ENCODE results near the gene VSTM1.
"Not testable (repeated sequence)": the region's sequence is repeated elsewhere in the genome, so short reads cannot be mapped to it uniquely, and the experiment has no call there.

The VSTM1 gene, protein sequence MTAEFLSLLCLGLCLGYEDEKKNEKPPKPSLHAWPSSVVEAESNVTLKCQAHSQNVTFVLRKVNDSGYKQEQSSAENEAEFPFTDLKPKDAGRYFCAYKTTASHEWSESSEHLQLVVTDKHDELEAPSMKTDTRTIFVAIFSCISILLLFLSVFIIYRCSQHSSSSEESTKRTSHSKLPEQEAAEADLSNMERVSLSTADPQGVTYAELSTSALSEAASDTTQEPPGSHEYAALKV

DNA sequence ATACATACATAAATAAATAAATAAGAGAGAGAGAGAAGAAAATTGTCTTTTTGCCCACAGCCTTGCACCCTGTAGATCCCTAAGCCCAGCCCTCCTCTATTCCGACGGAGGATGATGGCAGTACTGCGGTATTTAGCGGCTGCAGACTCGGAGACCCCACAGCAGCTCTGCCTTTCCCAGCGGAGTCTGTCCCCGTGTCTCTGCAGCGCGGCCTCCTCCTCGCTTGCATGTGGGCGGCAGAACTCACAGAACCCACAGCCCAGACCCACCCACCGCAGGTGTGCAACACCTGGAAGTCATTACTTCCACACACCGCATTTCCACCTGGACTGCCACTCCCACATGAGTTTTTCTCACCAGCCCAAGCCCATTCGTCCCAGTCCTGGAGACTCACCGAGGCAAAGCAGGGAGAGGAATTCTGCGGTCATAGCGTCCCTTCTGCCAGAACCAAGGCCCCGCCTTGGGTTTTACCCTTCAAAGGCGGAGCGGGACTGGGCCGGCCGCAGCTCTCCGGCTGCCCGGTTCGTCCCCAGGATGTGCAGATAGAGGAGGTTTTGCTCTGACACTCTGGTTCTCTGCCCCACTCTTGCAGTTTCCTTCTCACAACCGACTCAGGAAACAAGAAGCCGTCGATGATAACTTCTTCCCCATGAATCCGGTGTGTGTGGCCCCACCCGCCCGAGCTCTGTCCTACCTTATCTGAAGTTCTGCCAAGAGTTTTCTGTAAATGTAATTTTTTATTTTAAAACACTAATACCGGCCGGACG, at the start of gene VSTM1:
VSTM1 (minus strand) TSS at position 548 of the 767 bp plus-strand sequence; CDS start at position 428, 120 bp downstream.
- DNase-seq, result no peak

GRCh38 chr19:54109651-54110050, 46.0 kb upstream of the VSTM1 start:
- DNase-seq, result no peak

GRCh38 chr19:54108496-54108895, 44.8 kb upstream of the VSTM1 start:
- DNase-seq, result no peak

GRCh38 chr19:54107876-54108490, 44.3 kb upstream of the VSTM1 start:
- no peak for DNase-seq

DNA sequence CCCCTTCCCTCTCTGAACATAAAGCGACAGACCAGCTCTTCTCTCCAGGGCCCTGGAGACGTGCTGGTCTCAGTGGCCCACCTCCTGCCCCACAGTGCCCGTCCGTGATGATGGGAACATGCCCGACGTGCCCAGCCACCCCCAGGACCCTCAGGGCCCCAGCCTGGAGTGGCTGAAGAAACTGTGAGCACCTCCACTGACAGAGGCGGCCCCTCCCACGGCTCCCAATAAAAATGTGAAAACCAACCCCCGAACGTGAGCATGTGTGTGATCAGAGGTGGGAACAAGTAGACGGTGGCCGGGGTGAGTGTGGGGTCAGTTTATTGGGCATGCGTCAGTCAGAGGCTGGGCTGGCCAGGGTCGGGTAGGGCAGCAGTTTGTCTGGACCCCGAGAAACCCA, 43.0 kb upstream of the VSTM1 start:
- DNase-seq, result no peak

DNA sequence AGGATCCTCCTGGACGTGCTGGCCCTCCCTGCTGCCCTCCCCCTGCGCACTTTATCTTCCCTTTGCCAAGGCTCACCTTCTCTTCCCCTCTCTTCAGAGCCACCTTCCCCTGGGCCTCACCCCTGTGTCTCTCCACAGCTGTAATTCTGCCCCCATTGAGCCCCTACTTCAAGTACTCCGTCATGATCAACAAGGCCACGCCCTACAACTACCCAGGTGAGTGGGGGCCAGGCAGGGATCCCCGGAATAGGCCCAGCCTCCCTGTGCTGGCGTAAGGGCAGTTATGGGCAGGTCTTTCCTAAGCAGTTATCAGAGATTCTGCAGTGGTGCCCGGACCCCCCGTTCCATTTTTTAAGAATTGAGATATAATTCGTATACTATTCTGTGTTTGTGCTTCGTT, 42.1 kb upstream of the VSTM1 start:
- DNase-seq, result no peak

DNA sequence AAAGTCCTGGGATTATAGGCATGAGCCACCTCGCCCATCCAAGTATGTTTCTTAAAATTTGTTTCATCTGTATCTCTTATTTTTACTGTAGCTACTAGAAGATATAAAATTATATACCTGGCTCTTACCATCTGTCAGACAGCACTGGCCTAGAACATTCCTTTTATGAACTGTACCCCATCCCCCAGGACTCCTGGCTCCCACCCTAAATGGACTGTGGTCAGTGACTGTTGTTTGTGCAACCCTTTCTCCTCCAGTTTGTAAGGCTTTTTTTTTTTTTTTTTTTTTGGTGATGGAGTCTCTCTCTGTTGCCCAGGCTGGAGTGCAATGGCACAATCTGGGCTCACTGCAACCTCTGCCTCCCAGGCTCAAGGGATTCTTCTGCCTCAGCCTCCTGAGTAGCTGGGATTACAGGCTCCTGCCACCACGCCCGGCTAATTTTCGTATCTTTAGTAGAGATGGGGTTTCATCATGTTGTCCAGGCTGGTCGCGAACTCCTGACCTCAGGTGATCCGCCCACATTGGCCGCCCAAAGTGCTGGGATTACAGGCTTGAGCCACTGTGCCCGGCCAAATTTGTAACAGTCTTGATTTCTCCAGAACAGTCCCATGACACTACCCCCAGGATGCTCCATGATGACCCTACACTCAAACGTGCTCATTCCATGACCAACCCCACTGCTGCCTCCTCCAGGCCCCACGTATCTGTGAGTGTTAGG, 41.5 kb upstream of the VSTM1 start:
- no peak for DNase-seq

DNA sequence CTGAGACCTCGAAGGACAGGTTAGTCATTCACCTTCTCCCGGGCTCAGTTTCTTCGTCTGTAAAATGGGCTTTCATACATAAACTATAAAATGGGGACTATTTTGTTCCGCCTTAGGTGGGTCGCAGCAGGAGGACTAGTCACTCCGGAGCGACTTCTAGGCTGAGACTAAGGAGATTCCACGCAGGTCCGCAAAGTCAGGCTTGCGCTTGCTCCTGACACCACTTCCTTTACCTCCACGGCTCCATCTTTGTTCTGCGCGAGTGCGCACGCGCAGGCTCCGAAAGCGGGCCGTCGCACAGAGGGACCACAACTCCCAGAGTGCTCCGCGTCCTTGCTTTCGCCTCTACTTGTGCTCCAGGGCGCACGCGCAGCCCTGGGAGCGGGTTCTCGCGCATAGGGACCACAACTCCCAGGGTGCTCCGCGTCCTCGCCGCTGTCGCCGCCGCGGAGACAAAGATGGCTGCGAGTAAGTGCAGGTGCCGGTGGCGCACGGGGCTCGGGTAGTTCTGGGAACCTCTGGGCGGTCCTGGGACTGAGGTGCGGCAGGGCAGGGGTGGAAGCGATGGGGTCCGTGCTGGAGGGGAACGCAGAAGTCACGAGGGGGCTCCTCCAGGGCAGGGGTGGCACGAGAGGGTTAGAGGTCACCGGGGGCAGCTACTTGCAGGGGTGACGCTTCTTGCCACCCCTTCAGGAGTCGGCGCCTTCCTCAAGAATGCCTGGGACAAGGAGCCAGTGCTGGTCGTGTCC, 38.9 kb upstream of the VSTM1 start, which contains the start of gene NDUFA3:
NDUFA3 (plus strand) TSS at position 435 of the 749 bp plus-strand sequence; CDS start at position 459, 24 bp downstream.
- peak; percentile 88 to 97 (median 94) for DNase-seq

DNA sequence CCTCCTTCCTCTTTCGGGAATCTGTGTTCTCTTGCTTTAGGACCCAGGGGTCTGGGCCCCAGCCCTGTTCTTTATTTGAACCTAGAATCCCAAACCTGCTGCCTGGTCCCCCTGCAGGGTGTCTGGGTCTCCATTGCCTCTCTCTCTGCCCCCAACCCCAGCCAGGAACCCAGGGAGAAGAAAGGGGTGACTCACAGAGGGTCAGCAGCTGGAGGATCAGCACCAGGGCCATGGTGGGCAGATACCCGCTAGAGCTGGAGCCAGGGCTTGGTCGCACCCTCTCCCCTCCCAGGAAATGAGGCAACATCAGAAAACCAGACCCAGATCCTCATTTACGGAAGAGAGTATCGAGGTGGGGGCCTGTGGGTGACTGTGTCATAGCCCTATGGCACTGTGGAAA, 36.9 kb upstream of the VSTM1 start, which contains the start of gene OSCAR:
OSCAR (minus strand) TSS at position 243 of the 400 bp plus-strand sequence; CDS start at position 232, 11 bp downstream.
- DNase-seq, result no peak

DNA sequence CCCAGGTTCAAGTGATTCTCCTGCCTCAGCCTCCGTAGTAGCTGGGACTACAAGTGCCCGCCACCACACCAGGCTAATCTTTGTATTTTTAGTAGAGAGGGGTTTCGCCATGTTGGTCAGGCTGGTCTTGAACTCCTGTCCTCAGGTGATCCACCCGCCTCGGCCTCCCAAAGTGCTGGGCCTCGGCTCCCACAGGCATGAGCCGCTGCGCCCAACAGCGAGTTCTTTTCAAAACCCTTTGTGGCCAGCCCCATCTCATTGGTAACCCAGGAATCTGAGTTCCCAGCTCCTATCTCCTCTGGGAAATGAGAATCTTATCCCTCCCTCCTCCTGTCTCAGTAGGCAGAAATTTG, 36.2 kb upstream of the VSTM1 start:
- not testable (repeated sequence) for DNase-seq

DNA sequence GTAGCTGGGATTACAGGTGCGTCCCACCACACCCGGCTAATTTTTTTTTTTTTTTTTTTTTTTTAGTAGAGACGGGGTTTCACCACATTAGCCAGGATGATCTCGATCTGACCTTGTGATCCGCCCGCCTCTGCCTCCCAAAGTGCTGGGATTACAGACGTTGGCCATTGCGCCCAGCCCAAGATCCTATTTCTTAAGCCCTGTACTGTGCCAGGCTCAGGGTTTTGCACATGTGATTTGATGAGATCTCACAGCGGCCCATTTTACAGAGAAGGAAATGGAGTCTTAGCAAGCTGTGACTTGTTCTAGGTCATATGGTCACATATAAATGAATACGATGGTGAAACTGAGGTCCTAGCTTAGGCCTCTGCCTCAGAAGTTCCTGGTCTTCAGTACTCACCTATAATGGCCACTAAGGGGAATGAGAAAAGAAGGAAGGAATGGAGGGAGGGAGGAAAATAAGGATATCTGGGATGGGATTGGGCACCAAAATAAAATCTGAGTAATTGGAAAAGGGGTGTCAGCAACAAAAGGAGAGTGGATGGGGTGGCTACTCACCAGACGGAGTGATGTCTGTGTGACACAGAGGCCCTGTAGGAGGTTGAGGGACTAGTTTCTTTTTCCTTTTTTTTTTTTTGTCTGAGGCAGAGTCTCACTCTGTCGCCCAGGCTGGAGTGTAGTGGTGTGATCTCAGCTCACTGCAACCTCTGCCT, 35.6 kb upstream of the VSTM1 start:
- no peak for DNase-seq

- no peak for DNase-seq
Observed at GRCh38 chr19:54096617-54097106, 33.0 kb upstream of the VSTM1 start.

DNA sequence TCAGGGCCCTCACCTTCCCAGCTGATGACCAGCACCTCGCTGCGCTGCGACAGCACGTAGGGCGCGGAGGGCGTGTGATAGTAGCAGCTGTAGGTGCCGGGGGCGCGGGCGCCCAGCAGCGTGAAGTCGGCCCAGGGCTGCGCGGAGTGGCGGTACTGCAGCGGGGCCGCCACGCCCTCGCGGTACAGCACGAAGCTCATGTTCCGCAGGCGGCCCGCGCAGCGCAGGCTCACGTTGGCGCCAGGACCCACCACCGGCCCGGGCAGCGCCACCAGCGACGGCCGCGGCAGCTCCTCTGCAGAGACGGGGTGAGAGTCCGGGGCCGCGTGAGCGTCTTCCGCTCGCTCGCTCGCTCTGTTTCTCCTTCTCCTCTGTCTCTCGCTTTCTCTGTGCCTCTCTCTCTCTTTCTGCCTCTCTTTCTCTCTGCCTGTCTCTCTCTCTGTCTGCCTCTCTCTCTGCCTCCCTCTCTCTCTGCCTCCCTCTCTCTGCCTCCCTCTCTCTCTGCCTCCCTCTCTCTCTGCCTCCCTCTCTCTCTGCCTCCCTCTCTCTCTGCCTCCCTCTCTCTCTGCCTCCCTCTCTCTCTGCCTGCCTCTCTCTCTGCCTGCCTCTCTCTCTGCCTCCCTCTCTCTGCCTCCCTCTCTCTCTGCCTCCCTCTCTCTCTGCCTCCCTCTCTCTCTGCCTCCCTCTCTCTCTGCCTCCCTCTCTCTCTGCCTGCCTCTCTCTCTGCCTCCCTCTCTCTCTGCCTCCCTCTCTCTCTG, 32.3 kb upstream of the VSTM1 start:
- DNase-seq, result peak in 2 of 4 experiments; percentile 22 to 44

- no peak for DNase-seq
Observed at GRCh38 chr19:54095136-54095858, 31.6 kb upstream of the VSTM1 start.

DNA sequence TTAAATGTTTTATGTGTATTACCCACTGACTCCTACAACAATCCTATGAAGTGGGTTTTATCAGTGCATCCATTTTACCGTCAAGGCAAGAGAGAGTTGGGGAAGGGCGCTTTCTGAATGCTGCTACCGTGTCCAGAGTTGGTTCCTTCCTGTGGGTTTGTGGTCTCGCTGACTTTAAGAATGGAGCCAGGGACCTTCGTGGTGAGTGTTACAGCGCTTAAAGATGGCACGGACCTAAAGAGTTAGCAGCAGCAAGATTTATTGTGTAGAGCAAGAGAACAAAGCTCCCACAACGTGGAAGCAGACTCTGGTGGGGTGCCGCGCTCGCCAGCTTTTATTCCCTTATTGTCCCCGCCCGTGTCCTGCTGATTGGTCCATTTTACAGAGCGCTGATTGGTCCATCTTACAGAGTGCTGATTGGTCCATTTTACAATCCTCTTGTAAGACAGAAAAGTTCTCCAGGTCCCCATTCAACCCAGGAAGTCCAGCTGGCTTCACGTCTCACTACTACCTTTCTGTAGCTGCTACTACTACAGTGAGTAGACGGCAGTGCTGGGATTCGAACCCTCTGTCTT, 30.8 kb upstream of the VSTM1 start:
- no peak for DNase-seq

DNA sequence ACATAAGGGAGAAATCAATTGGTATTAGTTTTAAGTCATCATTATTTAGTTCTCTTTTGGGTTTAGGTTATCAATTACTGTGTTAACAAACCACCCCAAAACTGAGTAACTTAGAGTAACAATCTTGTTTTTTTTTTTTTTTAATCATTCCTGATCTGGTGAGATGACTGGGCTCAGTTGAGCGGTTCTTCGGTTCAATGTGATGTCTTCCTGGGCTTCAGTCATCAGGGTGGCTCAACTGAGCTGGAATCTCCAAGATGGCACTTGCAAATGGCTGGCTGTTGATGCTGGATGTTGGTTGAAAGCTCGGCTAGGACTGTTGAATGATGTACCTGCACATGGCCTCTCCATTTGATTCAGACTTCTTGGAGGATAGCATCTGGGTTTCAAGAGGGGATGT, 20.7 kb upstream of the VSTM1 start:
- no peak for DNase-seq

DNA sequence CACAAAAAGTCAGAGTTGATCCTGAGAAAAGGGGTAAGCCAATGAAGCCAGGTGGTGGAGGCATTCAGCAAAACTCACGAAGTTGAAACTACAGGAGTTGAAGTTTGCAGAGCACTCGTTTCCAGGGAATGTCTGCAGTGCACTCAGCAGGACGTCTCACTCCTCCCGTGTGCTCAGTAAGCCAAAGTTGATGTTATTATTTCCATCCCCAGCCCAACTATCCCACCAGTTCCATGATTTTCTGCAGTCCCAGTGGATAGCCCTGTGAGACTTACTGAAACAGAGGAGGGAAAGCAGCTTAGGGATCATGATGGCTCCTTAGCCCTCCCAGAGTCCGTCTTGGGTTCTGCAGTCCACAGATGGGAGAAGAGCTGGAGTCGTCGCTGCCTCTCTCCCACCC, 17.3 kb upstream of the VSTM1 start, which contains the start of gene TARM1:
TARM1 (minus strand) TSS at position 334 of the 400 bp plus-strand sequence; CDS start at position 309, 25 bp downstream.
- DNase-seq, result no peak

GRCh38 chr19:54077334-54077733, 13.6 kb upstream of the VSTM1 start:
- DNase-seq, result no peak

DNA sequence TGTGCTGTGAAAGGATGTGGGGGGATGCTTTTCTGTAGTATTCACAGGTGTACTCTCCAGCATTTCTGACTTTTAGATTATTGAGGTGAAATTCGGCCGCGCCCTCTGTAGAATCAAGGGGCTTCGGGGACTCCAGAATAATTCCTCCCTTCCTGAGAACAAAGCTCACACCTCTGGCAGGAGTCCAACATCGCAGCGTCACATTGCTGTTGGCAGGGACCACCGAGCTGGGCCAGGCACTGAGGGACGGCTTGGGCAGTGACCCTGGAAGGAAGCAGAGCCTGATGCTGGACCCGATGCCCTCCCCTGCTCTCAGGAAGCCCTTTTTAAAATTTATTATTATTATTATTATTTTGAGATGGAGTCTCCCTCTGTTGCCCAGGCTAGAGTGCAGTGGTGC, 11.2 kb upstream of the VSTM1 start:
- no peak for DNase-seq

DNA sequence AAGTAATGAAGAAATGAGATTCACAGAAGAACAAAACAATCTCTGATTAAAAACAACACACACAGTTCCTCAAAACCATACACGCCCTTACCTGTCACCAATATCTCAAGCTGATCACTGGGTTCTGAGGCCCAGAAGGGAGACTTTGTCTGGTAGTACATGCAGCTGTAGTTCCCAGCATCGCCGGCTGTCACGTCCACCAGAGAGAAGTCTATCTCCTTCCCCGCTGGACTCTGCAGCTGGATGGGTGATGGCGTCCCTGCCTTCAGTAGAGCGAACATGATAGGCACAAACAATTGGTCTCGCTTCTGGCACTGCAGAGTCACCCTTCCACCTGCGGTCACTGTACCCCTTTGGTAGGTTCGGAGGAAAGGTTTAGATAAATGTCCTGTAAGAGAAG, 10.1 kb upstream of the VSTM1 start:
- DNase-seq, result no peak

All from activated CD4-positive, CD25-positive, alpha-beta regulatory T cell (primary cell).